Mesothelial cell of epicardium (in vitro differentiated cells): ENCODE measurements around the gene STXBP5. TPM values are rescaled to one million over a fixed set of nuclear protein-coding genes. Genes with fewer than 3 reads are reported as not detected.

Experiments used
- DNase-seq, 2 experiments: peaks; one replicate each; pipeline ENCODE4 v3.0.0; 2021; ENCODE audit warnings: low spot score in 2 of 2; ENCODE audit not compliant: unreplicated experiment in 2 of 2
- H3K27ac Mint-ChIP-seq: 2 replicates; pipeline ENCODE4 v1.8.0; 2021; ENCODE audit warnings: mixed read lengths
- H3K27me3 Mint-ChIP-seq: 2 replicates; pipeline ENCODE4 v1.8.0; 2021; ENCODE audit warnings: low read depth, mixed read lengths
- H3K36me3 Mint-ChIP-seq: 2 replicates; pipeline ENCODE4 v1.8.0; 2021; ENCODE audit warnings: mixed read lengths
- H3K4me1 Mint-ChIP-seq: 2 replicates; pipeline ENCODE4 v1.8.0; 2021; ENCODE audit warnings: mixed read lengths
- H3K4me3 Mint-ChIP-seq: 2 replicates; pipeline ENCODE4 v1.8.0; 2021; ENCODE audit warnings: mild to moderate bottlenecking, moderate library complexity, mixed read lengths
- H3K9me3 Mint-ChIP-seq: 2 replicates; pipeline ENCODE4 v1.8.0; 2021; ENCODE audit warnings: mixed read lengths
- total RNA-seq: library from RNA; stranded (reverse); gene quantifications from 3 replicates; pipeline ENCODE4 v1.2.1, GENCODE V29; 2021
- TF ChIP-seq, protein P1 (sequence below): fragments of 200-600 bp; sonication (generic); IDR thresholded peaks from one replicate; pipeline ENCODE4 v1.5.0; 2021; ENCODE audit warnings: antibody characterized with exemption; ENCODE audit not compliant: unreplicated experiment

Gene STXBP5
- 19.0 to 22.0 TPM (median 19.9 TPM) in 3 replicates for total RNA-seq

DNA sequence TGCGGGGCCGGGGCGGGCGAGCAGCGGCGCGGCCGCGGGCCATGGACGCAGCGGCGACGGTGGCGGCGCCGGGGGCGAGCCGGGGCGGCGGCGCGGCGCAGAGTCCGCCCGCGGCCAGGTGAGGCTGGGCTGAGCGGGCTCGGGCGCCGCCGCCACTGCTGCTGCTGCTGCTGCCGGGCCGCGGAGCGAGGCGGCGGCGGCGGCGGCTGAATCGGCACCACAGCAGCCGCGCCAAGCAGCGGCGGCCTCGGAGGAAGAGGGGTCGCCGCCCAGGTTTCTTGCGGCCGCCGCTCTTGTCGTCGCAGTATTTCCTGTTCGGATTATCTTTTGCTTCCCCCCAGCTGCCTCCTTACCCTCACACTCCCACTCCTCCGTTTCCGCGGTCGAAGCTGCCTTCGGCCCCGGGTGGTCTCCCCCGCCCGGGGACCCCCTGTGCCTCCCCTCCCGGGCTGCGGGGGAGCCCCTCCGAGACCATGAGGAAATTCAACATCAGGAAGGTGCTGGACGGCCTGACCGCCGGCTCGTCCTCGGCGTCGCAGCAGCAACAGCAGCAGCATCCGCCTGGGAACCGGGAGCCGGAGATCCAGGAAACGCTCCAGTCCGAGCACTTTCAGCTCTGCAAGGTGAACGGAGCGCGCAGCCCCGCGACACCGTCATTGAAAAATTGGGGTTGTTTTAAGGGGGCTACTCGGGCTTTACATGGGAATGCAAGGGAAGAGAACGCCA lies at the start of gene STXBP5:
Gene STXBP5 (plus strand): TSS at position 358 of the 726 bp plus-strand sequence. CDS start 116 bp downstream, at position 474.
- peak; percentile 23 to 64 for DNase-seq
- Mint-ChIP-seq H3K4me3 (peak within 1 kb of the TSS; percentile 96), H3K4me1 (peaks cover 39% of the 10 kb centered on the region), H3K36me3 (no peaks in the 10 kb centered on the region), H3K27me3 (no peaks in the 10 kb centered on the region), H3K9me3 (no peaks in the 10 kb centered on the region), H3K27ac (peak within 1 kb of the TSS; percentile 98)
- TF ChIP-seq, protein P1, sequence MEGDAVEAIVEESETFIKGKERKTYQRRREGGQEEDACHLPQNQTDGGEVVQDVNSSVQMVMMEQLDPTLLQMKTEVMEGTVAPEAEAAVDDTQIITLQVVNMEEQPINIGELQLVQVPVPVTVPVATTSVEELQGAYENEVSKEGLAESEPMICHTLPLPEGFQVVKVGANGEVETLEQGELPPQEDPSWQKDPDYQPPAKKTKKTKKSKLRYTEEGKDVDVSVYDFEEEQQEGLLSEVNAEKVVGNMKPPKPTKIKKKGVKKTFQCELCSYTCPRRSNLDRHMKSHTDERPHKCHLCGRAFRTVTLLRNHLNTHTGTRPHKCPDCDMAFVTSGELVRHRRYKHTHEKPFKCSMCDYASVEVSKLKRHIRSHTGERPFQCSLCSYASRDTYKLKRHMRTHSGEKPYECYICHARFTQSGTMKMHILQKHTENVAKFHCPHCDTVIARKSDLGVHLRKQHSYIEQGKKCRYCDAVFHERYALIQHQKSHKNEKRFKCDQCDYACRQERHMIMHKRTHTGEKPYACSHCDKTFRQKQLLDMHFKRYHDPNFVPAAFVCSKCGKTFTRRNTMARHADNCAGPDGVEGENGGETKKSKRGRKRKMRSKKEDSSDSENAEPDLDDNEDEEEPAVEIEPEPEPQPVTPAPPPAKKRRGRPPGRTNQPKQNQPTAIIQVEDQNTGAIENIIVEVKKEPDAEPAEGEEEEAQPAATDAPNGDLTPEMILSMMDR: no peak

DNA sequence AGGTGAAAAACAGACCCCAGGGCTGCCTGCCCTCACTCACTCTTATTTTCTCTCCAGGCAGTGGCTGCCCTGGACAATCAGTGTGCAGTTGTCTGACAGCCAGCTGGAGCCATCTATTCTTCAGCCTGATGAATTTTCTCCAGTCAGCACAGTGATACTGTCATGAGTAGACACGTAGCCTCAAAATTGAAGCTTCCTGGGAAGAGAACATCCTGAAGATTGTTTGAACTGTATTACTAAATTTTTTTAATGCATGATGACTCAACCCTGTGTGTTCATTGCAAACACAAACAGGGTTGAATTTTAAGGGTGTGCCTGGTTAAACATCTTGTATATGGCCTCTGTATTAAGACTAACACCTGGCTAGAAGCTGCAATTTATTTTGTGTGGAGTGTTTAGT lies 49.8 kb upstream of the STXBP5 start:
- TF ChIP-seq, protein P1: no peak
- no peak for DNase-seq
- H3K4me3 Mint-ChIP-seq: no peak overlapping the region
- no peaks in the 10 kb centered on the region for H3K9me3 Mint-ChIP-seq
- H3K27ac Mint-ChIP-seq: no peak overlapping the region
- H3K4me1 Mint-ChIP-seq: no peaks in the 10 kb centered on the region
- H3K36me3 Mint-ChIP-seq: no peaks in the 10 kb centered on the region
- H3K27me3 Mint-ChIP-seq: peaks cover 4% of the 10 kb centered on the region

DNA sequence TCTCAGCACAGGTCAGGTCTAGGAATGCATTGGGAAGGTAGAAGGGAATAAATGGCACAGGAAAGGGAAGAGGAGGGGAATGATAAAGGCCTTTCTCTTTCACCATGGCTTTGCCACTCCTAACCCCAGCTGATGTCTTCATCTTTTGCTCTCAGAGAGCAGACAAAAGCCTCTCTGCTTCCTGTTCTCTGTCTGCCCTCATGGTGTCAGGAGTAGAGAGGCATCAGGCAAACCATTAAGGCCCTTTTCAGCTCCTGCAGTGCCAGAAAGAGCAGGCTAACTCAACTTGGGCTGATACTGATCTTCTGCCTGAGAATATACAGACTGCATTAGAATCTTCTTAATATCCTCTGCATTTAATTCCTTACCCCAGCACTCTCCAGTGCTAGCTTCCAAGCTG lies 48.0 kb upstream of the STXBP5 start:
- no peaks in the 10 kb centered on the region for H3K36me3 Mint-ChIP-seq
- H3K9me3 Mint-ChIP-seq: no peaks in the 10 kb centered on the region
- peaks cover 4% of the 10 kb centered on the region for H3K27me3 Mint-ChIP-seq
- no peaks in the 10 kb centered on the region for H3K4me1 Mint-ChIP-seq
- DNase-seq: no peak
- TF ChIP-seq, protein P1: no peak
- H3K4me3 Mint-ChIP-seq: no peak overlapping the region
- no peak overlapping the region for H3K27ac Mint-ChIP-seq

DNA sequence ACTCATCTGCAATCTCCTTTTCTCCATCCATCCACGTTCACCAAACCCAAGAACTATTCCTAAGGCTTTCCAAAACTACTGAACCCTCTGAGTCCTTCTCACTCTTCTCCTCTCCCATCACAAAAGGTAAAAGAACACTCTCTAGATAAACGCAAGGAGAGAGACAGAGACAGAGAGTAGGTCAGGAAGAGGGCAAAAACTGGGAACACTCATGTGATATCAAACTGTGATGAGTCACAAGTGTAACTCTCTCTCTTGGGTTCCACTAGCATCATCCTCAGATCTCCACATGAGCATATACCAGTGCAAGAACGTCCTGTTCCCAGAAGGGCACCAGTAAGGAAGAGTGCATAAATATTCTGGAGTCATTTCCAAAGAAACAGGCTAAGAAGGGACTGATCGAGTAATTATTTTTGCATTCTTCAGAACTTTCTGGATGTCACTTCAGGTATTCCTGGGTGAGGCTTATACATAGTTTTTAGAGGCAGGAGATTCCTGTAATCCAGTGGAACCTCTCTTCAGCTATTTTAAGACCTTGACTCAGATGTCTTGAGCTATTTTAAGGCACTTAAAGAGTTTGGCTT lies 47.3 kb upstream of the STXBP5 start:
- no peak overlapping the region for H3K4me3 Mint-ChIP-seq

DNA sequence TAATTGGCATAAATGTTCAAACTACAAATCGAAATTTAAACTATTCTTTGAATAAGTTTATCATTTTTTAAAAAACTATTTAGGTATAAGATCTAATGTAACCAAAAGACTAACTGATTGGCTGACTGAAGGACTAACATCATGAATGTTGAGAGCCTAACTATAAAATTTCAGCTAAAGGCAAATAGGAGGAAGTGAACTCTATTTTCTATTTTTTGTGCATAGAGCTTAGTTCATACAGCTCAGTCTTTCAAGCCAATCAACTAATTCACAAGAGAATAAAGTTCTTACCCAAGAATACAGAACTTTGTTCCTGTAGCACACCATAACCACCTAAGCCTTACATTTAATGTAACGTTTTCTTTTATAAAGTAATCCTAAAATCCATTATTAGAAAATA lies 46.3 kb upstream of the STXBP5 start:
- Mint-ChIP-seq H3K4me1 (no peaks in the 10 kb centered on the region), H3K36me3 (no peaks in the 10 kb centered on the region), H3K9me3 (no peaks in the 10 kb centered on the region), H3K27me3 (peaks cover 2% of the 10 kb centered on the region), H3K4me3 (no peak overlapping the region), H3K27ac (no peak overlapping the region)
- TF ChIP-seq, protein P1: no peak
- DNase-seq: no peak

More for the DNA sequence above, 47.3 kb upstream of the STXBP5 start:
- no peak overlapping the region for H3K27ac Mint-ChIP-seq
- H3K9me3 Mint-ChIP-seq: no peaks in the 10 kb centered on the region
- H3K4me1 Mint-ChIP-seq: no peaks in the 10 kb centered on the region
- no peaks in the 10 kb centered on the region for H3K36me3 Mint-ChIP-seq
- no peak for DNase-seq
- TF ChIP-seq, protein P1: no peak
- peaks cover 4% of the 10 kb centered on the region for H3K27me3 Mint-ChIP-seq
